Kidney epithelial cell (primary cell): ENCODE measurements around the gene HNRNPAB. TPM values are rescaled to one million over a fixed set of nuclear protein-coding genes. Genes with fewer than 3 reads are reported as not detected.
"Not testable (repeated sequence)": the region's sequence is repeated elsewhere in the genome, so short reads cannot be mapped to it uniquely, and the experiment has no call there.

ENCODE experiments used
- DNase-seq: peaks from one replicate; pipeline ENCODE4 v3.0.0-alpha.2; 2010; ENCODE audit warnings: low read depth
- H3K27me3 ChIP-seq: 2 replicates; pipeline ENCODE4 v1.6.0; 2011; ENCODE audit warnings: low read length; ENCODE audit not compliant: control insufficient read depth, insufficient read depth
- H3K36me3 ChIP-seq: 2 replicates; pipeline ENCODE4 v1.5.1; 2011; ENCODE audit warnings: low read length; ENCODE audit not compliant: control insufficient read depth, insufficient read depth
- H3K4me3 ChIP-seq: 2 replicates; pipeline ENCODE4 v1.5.1; 2011; ENCODE audit warnings: low read depth, mild to moderate bottlenecking, control low read depth, low read length
- total RNA-seq: library from RNA; depleted of rRNA; stranded (reverse); fragments of >200 nt; gene quantifications from 2 replicates; pipeline ENCODE4 v1.2.3, GENCODE V29; 2015
- TF ChIP-seq, protein P1 (sequence below): IDR thresholded peaks from 2 replicates; pipeline ENCODE4 v1.5.1; 2011; ENCODE audit warnings: mild to moderate bottlenecking, moderate library complexity, low read length, control low read depth, inconsistent platforms; ENCODE audit not compliant: insufficient read depth, poor library complexity, severe bottlenecking

HNRNPAB gene
- total RNA-seq, 1 donor from 2014 or later = 152 TPM

DNA sequence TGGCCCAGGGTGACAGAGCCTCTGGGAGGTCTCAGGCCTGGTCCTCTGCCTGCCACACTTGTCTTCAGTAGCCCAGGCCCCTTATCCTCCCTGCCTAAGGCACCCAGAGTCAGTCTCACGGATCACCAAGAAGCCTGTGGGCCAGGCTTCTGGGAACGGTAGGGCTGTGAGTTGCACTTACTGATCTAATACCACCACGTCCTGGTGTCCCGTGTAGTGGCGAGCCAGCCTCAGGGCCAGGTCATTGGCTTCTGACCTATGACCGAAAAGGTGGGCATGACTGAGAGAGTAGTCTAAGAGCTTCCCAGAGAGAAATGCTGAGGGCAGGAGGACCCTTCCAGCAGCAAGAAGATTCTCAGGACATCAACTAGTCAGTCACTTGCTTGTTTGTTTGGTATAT lies 20.8 kb downstream of the HNRNPAB start:
- peaks cover 3% of the 10 kb centered on the region for H3K36me3 ChIP-seq
- no peaks in the 10 kb centered on the region for H3K27me3 ChIP-seq
- DNase-seq = no peak
- no peak overlapping the region for H3K4me3 ChIP-seq
- TF ChIP-seq, protein P1, sequence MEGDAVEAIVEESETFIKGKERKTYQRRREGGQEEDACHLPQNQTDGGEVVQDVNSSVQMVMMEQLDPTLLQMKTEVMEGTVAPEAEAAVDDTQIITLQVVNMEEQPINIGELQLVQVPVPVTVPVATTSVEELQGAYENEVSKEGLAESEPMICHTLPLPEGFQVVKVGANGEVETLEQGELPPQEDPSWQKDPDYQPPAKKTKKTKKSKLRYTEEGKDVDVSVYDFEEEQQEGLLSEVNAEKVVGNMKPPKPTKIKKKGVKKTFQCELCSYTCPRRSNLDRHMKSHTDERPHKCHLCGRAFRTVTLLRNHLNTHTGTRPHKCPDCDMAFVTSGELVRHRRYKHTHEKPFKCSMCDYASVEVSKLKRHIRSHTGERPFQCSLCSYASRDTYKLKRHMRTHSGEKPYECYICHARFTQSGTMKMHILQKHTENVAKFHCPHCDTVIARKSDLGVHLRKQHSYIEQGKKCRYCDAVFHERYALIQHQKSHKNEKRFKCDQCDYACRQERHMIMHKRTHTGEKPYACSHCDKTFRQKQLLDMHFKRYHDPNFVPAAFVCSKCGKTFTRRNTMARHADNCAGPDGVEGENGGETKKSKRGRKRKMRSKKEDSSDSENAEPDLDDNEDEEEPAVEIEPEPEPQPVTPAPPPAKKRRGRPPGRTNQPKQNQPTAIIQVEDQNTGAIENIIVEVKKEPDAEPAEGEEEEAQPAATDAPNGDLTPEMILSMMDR = no peak

DNA sequence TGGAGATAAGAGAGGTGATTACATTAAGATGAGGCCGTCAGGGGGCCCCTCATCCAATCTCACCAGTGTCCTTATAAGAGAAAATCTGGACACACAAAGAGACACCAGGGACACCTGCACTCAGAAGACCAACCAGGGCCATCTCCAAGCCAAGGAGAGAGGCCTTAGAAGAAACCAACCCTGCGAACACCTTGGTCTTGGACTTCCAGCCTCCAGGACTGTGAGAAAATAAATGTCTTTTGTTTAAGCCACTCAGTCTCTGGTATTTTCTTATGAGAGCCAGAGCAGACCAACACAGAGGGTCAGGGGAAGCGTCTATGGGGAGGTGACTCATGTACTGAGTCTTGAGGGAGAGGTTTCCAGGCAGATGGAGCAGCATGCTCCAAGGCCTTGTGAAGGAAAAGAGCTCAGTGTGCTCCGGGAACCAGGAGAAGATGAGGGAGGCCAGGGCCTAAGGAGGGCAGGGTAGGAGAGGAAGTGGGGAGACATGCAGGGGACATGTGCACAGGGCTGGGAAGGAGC lies 22.9 kb downstream of the HNRNPAB start:
- DNase-seq = no peak
- Histone ChIP-seq H3K27me3 (no peaks in the 10 kb centered on the region), H3K36me3 (peaks cover 4% of the 10 kb centered on the region), H3K4me3 (no peak overlapping the region)
- TF ChIP-seq, protein P1 = no peak

DNA sequence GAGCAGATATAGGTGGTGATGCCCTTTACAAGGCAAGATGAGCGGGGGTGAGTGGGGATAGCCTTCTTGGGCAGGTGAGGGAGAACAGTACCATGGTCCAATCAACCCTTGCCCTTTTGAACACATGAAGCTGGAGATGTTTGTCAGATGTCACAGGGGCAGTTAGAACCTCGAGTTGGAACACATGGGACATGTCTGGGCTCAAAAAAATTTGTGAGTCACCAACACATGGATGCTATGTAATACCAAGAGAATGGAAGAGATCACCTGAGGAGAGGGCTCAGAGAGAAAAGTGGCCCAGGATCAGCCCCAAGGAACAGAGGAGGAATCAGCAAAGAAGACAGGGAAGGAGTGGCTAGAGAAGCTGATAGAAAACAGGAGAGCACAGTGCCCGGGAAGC lies 23.6 kb downstream of the HNRNPAB start:
- Histone ChIP-seq H3K4me3 (no peak overlapping the region), H3K36me3 (peaks cover 4% of the 10 kb centered on the region), H3K27me3 (no peaks in the 10 kb centered on the region)
- TF ChIP-seq, protein P1 = no peak
- DNase-seq = no peak

DNA sequence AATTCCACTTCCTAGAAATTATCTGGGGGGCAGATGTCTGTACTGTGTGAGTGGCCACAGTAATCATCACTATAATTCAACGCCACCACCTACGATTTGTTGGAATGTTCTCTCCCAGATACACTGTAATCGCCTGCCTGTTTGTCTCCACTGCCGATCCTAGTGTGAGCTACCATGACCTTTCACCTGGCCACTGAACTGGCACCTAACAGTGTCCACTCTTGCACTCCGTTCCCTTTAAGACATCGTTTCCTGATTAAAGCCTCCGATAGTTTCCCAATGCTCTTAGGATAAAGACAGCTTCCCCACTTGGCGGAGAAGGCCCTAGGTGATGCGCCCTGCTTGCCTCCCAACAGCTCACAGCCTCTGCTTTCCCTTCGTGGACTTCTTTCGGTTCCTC lies 24.3 kb downstream of the HNRNPAB start:
- DNase-seq = no peak
- no peaks in the 10 kb centered on the region for H3K27me3 ChIP-seq
- H3K4me3 ChIP-seq = no peak overlapping the region
- TF ChIP-seq, protein P1 = no peak
- peaks cover 4% of the 10 kb centered on the region for H3K36me3 ChIP-seq

DNA sequence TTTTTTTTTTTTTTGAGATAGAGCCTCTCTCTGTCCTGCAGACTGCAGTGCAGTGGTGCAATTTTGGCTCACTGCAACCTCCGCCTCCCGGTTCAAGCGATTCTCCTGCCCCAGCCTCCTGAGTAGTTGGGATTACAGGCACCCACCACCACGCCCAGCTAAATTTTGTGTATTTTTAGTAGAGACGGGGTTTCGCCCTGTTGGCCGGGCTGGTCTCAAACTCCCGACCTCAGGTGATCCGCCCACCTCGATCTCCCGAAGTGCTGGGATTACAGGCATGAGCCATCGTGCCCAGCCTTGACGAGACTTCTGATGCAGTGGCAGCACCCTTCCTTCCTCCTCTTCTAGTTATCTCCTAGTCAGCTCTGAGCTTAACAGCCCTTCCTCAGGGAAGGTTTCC lies 24.8 kb downstream of the HNRNPAB start:
- not testable (repeated sequence) for H3K4me3 ChIP-seq, H3K36me3 ChIP-seq, DNase-seq, H3K27me3 ChIP-seq

DNA sequence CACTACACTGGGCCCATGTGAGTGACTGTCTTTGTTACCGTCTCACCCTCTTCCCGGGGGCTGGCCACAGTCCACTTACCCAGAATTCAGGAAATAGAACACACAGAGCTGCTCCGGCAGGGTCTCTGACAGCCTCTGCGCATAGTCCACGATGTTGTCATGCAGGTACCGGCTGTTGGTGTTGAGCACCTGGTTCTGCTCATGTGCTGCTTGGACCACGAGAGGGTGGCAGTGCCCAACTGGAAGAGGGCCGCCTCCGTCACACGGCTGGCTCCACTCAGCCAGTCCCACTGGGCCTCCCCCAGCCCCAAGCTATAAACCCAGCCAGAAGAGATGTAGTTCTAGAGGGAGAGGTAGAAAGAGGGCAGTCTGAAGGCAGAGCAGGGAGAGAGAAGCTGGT lies 25.5 kb downstream of the HNRNPAB start:
- DNase-seq = no peak
- Histone ChIP-seq H3K27me3 (no peaks in the 10 kb centered on the region), H3K4me3 (no peak overlapping the region), H3K36me3 (peaks cover 4% of the 10 kb centered on the region)
- TF ChIP-seq, protein P1 = no peak
